ACC112 (cell line): ENCODE results near the gene AIP.
A peak's percentile ranks its signal among the peaks of the same experiment; 100 is the strongest.

Experiments used
- H2AFZ ChIP-seq: fragments of 200-600 bp; sonication (generic); one replicate; pipeline ENCODE4 v1.6.0; 2017; ENCODE audit warnings: antibody characterized with exemption, low read length; ENCODE audit not compliant: unreplicated experiment
- H3K27ac ChIP-seq: fragments of 200-600 bp; sonication (generic); 2 replicates; pipeline ENCODE4 v1.5.1; 2014; ENCODE audit warnings: low read depth, mild to moderate bottlenecking, antibody characterized with exemption, low read length, moderate library complexity
- H3K27me3 ChIP-seq: fragments of 200-600 bp; sonication (generic); 2 replicates; pipeline ENCODE4 v1.6.1; 2014; ENCODE audit warnings: mild to moderate bottlenecking, antibody characterized with exemption, low read length, moderate library complexity, mixed read lengths; ENCODE audit not compliant: insufficient read depth
- H3K36me3 ChIP-seq: fragments of 200-600 bp; sonication (generic); 2 replicates; pipeline ENCODE4 v1.6.1; 2016; ENCODE audit warnings: mild to moderate bottlenecking, antibody characterized with exemption, low read length, moderate library complexity, mixed read lengths; ENCODE audit not compliant: insufficient read depth
- H3K4me1 ChIP-seq: fragments of 200-600 bp; sonication (generic); one replicate; pipeline ENCODE4 v1.6.1; 2016; ENCODE audit warnings: low read length, mixed read lengths; ENCODE audit not compliant: insufficient read depth, unreplicated experiment, control insufficient read depth
- H3K4me3 ChIP-seq: fragments of 200-600 bp; sonication (generic); 2 replicates; pipeline ENCODE4 v1.5.1; 2014; ENCODE audit warnings: mild to moderate bottlenecking, low read depth, low read length
- H3K79me2 ChIP-seq: fragments of 200-600 bp; sonication (generic); one replicate; pipeline ENCODE4 v1.6.0; 2016; ENCODE audit warnings: low read length; ENCODE audit not compliant: control insufficient read depth, unreplicated experiment, insufficient read depth

The AIP gene

GRCh38 chr11:67438158-67438902 is 44.5 kb upstream of the AIP start:
- Histone ChIP-seq H3K36me3 (no peaks in the 10 kb centered on the region), H2AFZ (no peak overlapping the region), H3K4me3 (no peak overlapping the region), H3K27me3 (no peaks in the 10 kb centered on the region), H3K4me1 (peaks cover 7% of the 10 kb centered on the region), H3K27ac (no peak overlapping the region), H3K79me2 (peaks cover 6% of the 10 kb centered on the region)

GRCh38 chr11:67439321-67440228 is 43.3 kb upstream of the AIP start:
- H2AFZ ChIP-seq = no peak overlapping the region
- no peaks in the 10 kb centered on the region for H3K27me3 ChIP-seq
- no peak overlapping the region for H3K4me3 ChIP-seq
- peaks cover 7% of the 10 kb centered on the region for H3K4me1 ChIP-seq
- H3K36me3 ChIP-seq = no peaks in the 10 kb centered on the region
- H3K27ac ChIP-seq = no peak overlapping the region
- H3K79me2 ChIP-seq = peaks cover 6% of the 10 kb centered on the region

DNA sequence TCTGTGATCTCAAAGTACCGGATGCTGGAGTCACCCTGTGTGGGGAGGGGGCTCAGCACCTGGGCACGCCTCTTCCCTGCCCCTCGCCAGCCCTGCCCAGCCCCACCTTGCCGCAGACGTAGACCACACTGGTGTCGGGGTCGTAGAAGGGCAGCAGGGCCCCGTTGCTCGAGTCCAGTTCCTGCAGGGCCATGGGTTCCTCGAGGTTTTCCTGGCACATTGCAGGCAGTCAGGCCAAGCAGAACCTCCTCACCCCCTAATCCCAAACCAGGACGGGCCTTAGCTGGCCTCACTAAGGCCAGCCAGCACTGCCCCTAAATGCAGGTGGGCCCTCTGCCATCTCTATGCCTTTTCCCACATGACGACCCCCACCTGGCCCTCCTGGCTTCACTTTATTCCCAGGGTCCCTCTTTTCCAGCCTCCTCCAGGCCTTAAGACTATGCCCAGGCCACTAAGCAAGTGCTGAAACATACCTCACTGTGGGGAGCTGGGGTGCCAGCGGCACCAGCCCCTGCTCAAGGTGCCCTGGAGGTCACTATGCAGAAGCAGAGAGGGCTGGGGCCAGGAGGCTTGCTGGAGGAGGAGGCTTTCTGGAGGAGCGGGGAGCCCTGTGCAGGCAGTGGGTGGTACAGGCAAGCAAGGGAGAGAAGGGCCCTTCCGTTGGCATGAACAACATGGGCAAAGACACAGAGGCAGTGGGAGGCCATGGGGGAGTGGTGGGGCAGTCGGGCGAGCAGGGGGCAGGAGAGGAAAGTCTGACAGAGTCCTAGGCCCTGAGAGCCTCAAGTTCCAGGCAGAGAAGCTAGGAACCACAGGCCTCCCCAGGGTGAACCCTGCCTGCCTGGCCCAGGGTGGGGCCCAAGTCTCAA is 42.4 kb upstream of the AIP start:
- Histone ChIP-seq H3K4me1 (peaks cover 7% of the 10 kb centered on the region), H3K79me2 (peaks cover 6% of the 10 kb centered on the region), H3K4me3 (no peak overlapping the region), H2AFZ (no peak overlapping the region), H3K27me3 (no peaks in the 10 kb centered on the region), H3K27ac (no peak overlapping the region), H3K36me3 (no peaks in the 10 kb centered on the region)

DNA sequence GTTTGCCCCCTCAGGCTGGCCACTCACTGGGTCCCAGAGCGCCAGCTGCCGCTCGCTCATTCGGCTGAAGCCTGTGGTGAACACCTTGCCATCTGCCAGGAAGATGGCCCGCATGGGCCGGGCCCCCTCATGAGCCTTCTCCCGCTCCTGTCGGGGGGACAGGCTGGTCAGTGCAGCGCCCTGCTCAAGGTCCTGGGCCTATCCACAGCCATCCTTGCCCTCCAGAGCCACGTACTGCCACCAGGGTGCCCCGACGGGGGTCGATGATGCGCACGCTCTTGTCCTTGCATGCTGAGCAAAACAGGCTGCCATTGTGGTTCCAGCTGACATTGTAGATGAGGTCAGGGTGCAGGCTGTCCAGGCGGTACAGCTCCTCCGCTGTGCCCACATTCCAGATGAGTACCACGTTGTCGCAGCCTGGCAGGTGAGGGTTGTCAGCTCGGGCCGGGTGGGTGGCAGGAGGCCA is 41.7 kb upstream of the AIP start:
- Histone ChIP-seq H3K4me1 (peaks cover 7% of the 10 kb centered on the region), H3K4me3 (no peak overlapping the region), H3K27me3 (no peaks in the 10 kb centered on the region), H3K27ac (no peak overlapping the region), H3K36me3 (no peaks in the 10 kb centered on the region), H3K79me2 (peaks cover 6% of the 10 kb centered on the region), H2AFZ (no peak overlapping the region)

DNA sequence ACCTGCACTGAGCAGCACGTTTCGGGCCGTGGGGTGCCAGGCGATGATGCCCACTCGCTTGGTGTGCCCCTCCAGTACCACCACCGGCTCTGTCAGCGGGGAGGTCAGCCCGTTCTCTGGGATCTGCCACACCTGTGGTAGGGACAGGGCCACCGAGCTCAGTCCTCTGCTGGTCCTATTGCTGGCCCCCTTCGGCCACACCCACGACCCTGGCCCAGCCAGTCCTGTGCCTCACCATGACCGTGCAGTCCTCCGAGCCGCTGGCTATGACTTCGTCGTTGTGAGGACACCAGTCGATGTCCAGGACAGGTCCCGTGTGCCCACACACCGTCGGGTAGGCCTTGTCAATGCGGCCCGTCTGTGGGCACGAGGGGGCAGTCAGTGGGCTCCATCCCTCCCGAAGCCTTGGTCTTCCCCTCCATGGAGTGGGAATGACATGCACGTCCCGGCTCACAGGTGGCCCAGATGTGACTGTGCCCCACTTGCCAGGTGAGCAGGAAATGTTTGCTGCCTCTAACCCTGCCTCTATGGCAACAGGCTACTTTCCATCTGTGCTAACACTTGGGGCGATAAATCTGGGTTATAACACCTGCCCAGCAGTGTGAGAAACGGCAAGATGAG is 41.0 kb upstream of the AIP start:
- peaks cover 6% of the 10 kb centered on the region for H3K79me2 ChIP-seq
- no peak overlapping the region for H2AFZ ChIP-seq
- H3K4me1 ChIP-seq = peaks cover 7% of the 10 kb centered on the region
- H3K4me3 ChIP-seq = peak overlapping the region; percentile 98; the same call in 1 of the 2 replicates
- H3K27ac ChIP-seq = no peak overlapping the region
- H3K36me3 ChIP-seq = no peaks in the 10 kb centered on the region
- no peaks in the 10 kb centered on the region for H3K27me3 ChIP-seq

GRCh38 chr11:67442504-67443404 is 40.1 kb upstream of the AIP start:
- no peak overlapping the region for H2AFZ ChIP-seq
- H3K27ac ChIP-seq = peak overlapping the region; percentile 41
- H3K36me3 ChIP-seq = no peaks in the 10 kb centered on the region
- H3K4me3 ChIP-seq = peak overlapping the region; percentile 98
- peaks cover 6% of the 10 kb centered on the region for H3K79me2 ChIP-seq
- peaks cover 7% of the 10 kb centered on the region for H3K4me1 ChIP-seq
- no peaks in the 10 kb centered on the region for H3K27me3 ChIP-seq

- Histone ChIP-seq H2AFZ (no peak overlapping the region), H3K79me2 (peaks cover 6% of the 10 kb centered on the region), H3K4me1 (peaks cover 7% of the 10 kb centered on the region), H3K27ac (no peak overlapping the region), H3K4me3 (no peak overlapping the region), H3K36me3 (no peaks in the 10 kb centered on the region), H3K27me3 (no peaks in the 10 kb centered on the region)
Observed at GRCh38 chr11:67445515-67445914, 37.3 kb upstream of the AIP start.

DNA sequence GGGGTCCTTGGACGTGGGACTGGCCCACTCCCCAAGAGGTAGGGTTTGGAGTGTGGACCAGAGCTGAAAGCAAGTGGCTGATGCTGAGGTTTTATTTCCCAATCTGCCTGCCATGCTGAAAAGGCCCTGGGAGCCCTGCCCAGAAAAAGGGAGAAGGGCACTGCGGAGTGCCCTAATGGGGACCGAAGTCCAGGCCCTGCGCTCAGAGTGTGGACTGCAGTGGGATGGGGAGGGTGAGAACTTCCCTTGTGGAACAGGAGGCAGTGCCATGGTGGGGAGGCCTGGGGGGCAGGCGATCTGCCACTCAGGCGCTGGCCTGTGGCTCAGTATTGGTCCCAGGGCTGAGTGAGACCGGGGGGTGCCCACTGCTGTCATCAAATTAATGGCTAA is 34.6 kb upstream of the AIP start:
- Histone ChIP-seq H3K36me3 (no peaks in the 10 kb centered on the region), H3K79me2 (no peaks in the 10 kb centered on the region), H3K27me3 (no peaks in the 10 kb centered on the region), H3K4me1 (no peaks in the 10 kb centered on the region), H3K4me3 (no peak overlapping the region), H2AFZ (no peak overlapping the region), H3K27ac (no peak overlapping the region)

- Histone ChIP-seq H3K4me3 (no peak overlapping the region), H2AFZ (no peak overlapping the region), H3K36me3 (no peaks in the 10 kb centered on the region), H3K27me3 (no peaks in the 10 kb centered on the region), H3K27ac (no peak overlapping the region), H3K79me2 (no peaks in the 10 kb centered on the region), H3K4me1 (no peaks in the 10 kb centered on the region)
Observed at GRCh38 chr11:67449116-67449844, 33.5 kb upstream of the AIP start.
